ENCODE measurements around the gene SLC7A14. TPM values are rescaled to one million over a fixed set of nuclear protein-coding genes. Genes with fewer than 3 reads are reported as not detected.

SLC7A14 gene
- polyA plus RNA-seq, 1 experiment: 0.60 TPM

- CTCF ChIA-PET: interaction anchor here (2.1 kb wide), 1 partner anchor 17 kb away, joined by 6 read pairs; no protein-coding TSS in a partner anchor
- TF ChIP-seq CTCF (IDR thresholded peaks at IDR 0.05; ENCODE audit: insufficient read depth, low read depth, low read length): no peak
- Histone ChIP-seq H3K36me3 (ENCODE audit: control insufficient read depth, insufficient read depth, low read length) (no peaks in the 10 kb centered on the region), H3K4me3 (ENCODE audit: low read depth, low read length) (no peak overlapping the region), H3K27me3 (ENCODE audit: control insufficient read depth, insufficient read depth, low read length) (no peaks in the 10 kb centered on the region)
- DNase-seq (ENCODE audit: low read depth): no peak
- POLR2A ChIA-PET: no interaction called here
Measured at GRCh38 chr3:170448584-170448983, 137.3 kb downstream of the SLC7A14 start.

- DNase-seq (ENCODE audit: low read depth): no peak
- TF ChIP-seq CTCF (IDR thresholded peaks at IDR 0.05; ENCODE audit: insufficient read depth, low read depth, low read length): no peak
- H3K36me3 ChIP-seq (ENCODE audit: control insufficient read depth, insufficient read depth, low read length): no peaks in the 10 kb centered on the region
- ChIA-PET CTCF (interaction anchor here (1.3 kb wide), 1 partner anchor 8 kb away, joined by 3 read pairs; no protein-coding TSS in a partner anchor), POLR2A (no interaction called here)
- no peak overlapping the region for H3K4me3 ChIP-seq (ENCODE audit: low read depth, low read length)
- no peaks in the 10 kb centered on the region for H3K27me3 ChIP-seq (ENCODE audit: control insufficient read depth, insufficient read depth, low read length)
Measured at GRCh38 chr3:170443457-170443856, 142.4 kb downstream of the SLC7A14 start.

GRCh38 chr3:170442947-170443346, 142.9 kb downstream of the SLC7A14 start:
- ChIA-PET POLR2A (no interaction called here), CTCF (no interaction called here)
- H3K27me3 ChIP-seq (ENCODE audit: control insufficient read depth, insufficient read depth, low read length): no peaks in the 10 kb centered on the region
- TF ChIP-seq CTCF (IDR thresholded peaks at IDR 0.05; ENCODE audit: insufficient read depth, low read depth, low read length): no peak
- no peak for DNase-seq (ENCODE audit: low read depth)
- no peak overlapping the region for H3K4me3 ChIP-seq (ENCODE audit: low read depth, low read length)
- H3K36me3 ChIP-seq (ENCODE audit: control insufficient read depth, insufficient read depth, low read length): no peaks in the 10 kb centered on the region

- ChIA-PET CTCF (interaction anchor here (0.6 kb wide), 1 partner anchor 14 kb away, joined by 3 read pairs; no protein-coding TSS in a partner anchor), POLR2A (no interaction called here)
- TF ChIP-seq CTCF (IDR thresholded peaks at IDR 0.05; ENCODE audit: insufficient read depth, low read depth, low read length): no peak
- no peaks in the 10 kb centered on the region for H3K36me3 ChIP-seq (ENCODE audit: control insufficient read depth, insufficient read depth, low read length)
- DNase-seq (ENCODE audit: low read depth): no peak
- H3K27me3 ChIP-seq (ENCODE audit: control insufficient read depth, insufficient read depth, low read length): no peaks in the 10 kb centered on the region
- no peak overlapping the region for H3K4me3 ChIP-seq (ENCODE audit: low read depth, low read length)
Measured at GRCh38 chr3:170441412-170441811, 144.5 kb downstream of the SLC7A14 start.

- 0 out of 2 replicates have a peak, but pooled peaks cover 1% of the 10 kb centered on the region for H3K36me3 ChIP-seq (ENCODE audit: control insufficient read depth, insufficient read depth, low read length)
- ChIA-PET POLR2A (no interaction called here), CTCF (no interaction called here)
- no peaks in the 10 kb centered on the region for H3K27me3 ChIP-seq (ENCODE audit: control insufficient read depth, insufficient read depth, low read length)
- TF ChIP-seq CTCF (IDR thresholded peaks at IDR 0.05; ENCODE audit: insufficient read depth, low read depth, low read length): no peak
- no peak overlapping the region for H3K4me3 ChIP-seq (ENCODE audit: low read depth, low read length)
- no peak for DNase-seq (ENCODE audit: low read depth)
Measured at GRCh38 chr3:170440344-170440743, 145.5 kb downstream of the SLC7A14 start.
